ENCODE measurements around the gene SPATA6L. TPM values are rescaled to one million over a fixed set of nuclear protein-coding genes. Genes with fewer than 3 reads are reported as not detected.
"Not testable (repeated sequence)": the region's sequence is repeated elsewhere in the genome, so short reads cannot be mapped to it uniquely, and the experiment has no call there.

SPATA6L gene
- total RNA-seq, 4 donors from 2014 or later = 14.3 to 21.0 (median 16.9) TPM

DNA sequence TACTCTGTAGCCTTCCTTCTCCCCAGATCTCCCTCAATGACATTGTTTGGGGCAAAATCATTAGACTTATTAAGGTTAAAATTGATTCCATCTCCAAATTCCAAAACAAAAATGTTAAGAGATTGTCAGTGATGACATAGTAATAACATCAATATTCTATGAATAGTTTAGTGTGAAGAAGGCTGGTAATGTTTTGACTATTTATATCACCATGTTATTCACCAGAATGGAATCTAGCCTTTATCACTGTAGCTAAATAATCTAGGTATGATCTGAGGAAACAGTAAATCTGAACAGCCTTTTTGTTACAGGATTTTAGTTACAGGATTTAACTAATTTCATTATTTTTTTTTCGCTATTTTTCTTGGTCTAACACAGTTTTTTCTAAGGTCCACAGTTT lies 5.1 kb downstream of the SPATA6L start:
- H3K27ac ChIP-seq = no peak overlapping the region

DNA sequence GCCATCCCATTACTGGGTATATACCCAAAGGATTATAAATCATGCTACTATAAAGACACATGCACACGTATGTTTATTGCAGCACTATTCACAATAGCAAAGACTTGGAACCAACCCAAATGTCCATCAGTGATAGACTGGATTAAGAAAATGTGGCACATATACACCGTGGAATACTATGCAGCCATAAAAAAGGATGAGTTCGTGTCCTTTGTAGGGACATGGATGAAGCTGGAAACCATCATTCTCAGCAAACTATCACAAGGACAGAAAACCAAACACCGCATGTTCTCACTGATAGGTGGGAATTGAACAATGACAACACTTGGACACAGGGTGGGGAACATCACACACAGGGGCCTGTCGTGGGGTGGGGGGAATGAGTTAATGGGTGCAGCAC lies 5.6 kb downstream of the SPATA6L start:
- peaks cover 29 to 38% of the 10 kb centered on the region in 2 donors for H3K4me1 ChIP-seq
- 90 to 92% methylated on average over 4 to 5 of the region's 5 CpGs for WGBS, 2 donors
- H3K4me3 ChIP-seq (replicated peaks in 1 of 3); H3K36me3 ChIP-seq; H3K27ac ChIP-seq; DNase-seq; H3K27me3 ChIP-seq; H3K9me3 ChIP-seq; intact Hi-C loops (cut with DNase I): not testable (repeated sequence)

More for the DNA sequence above, 5.1 kb downstream of the SPATA6L start:
- H3K4me3 ChIP-seq (replicated peaks in 1 of 3) = no peak overlapping the region
- WGBS, 2 donors = 86 to 97% methylated on average over 1 of the region's 1 CpG
- H3K27me3 ChIP-seq = no peaks in the 10 kb centered on the region
- no peak for DNase-seq
- H3K4me1 ChIP-seq = peaks cover 29 to 38% of the 10 kb centered on the region in 2 donors
- no peaks in the 10 kb centered on the region for H3K9me3 ChIP-seq
- intact Hi-C loops (cut with DNase I) = no loop called here
- TF ChIP-seq, protein P1, sequence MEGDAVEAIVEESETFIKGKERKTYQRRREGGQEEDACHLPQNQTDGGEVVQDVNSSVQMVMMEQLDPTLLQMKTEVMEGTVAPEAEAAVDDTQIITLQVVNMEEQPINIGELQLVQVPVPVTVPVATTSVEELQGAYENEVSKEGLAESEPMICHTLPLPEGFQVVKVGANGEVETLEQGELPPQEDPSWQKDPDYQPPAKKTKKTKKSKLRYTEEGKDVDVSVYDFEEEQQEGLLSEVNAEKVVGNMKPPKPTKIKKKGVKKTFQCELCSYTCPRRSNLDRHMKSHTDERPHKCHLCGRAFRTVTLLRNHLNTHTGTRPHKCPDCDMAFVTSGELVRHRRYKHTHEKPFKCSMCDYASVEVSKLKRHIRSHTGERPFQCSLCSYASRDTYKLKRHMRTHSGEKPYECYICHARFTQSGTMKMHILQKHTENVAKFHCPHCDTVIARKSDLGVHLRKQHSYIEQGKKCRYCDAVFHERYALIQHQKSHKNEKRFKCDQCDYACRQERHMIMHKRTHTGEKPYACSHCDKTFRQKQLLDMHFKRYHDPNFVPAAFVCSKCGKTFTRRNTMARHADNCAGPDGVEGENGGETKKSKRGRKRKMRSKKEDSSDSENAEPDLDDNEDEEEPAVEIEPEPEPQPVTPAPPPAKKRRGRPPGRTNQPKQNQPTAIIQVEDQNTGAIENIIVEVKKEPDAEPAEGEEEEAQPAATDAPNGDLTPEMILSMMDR (IDR thresholded peaks at IDR 0.05) = no peak
- no peak for TF ChIP-seq POLR2A (IDR thresholded peaks at IDR 0.05)
- no peaks in the 10 kb centered on the region for H3K36me3 ChIP-seq

DNA sequence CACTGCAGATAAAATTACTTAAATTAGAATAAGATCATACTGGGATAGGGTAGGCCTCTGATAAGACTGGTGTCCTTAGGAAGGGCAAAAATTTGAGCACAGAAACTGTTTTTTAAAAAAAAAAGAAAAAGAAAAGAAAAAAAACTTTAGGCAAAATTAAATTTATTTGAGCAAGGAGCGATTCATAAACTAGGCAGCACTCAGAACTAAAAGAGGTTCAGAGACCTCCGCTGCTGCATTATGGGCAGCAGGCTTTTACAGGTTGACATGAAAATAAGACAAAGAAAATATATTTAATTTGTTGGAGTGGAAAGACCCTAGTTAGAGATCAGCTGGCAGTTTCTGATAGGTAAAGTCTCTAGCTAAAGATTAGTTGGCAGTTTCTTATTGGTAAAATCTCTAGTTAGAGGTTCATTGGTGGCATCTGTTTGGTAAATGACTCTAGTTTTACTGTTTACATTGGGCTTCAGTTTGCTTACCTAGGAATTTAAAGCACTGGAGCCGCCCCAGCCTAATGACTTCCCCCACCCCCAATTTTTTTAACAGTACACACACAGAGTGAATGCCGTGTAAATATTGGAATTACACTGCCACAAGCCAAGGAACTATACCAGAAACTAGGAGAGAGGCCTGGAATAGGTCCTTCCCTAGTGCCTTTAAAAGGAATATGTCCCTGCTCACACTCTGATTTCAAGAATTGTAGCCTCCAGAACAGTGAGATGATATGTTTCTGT lies 8.7 kb downstream of the SPATA6L start:
- H3K9me3 ChIP-seq = no peaks in the 10 kb centered on the region
- DNase-seq = no peak
- H3K27ac ChIP-seq = peak overlapping the region in 1 of 3 donors; percentile 15
- 86 to 91% methylated on average over 4 of the region's 4 CpGs for WGBS, 2 donors
- no peaks in the 10 kb centered on the region for H3K36me3 ChIP-seq
- intact Hi-C loops (cut with DNase I) = no loop called here
- H3K27me3 ChIP-seq = no peaks in the 10 kb centered on the region
- H3K4me3 ChIP-seq (replicated peaks in 1 of 3) = no peak overlapping the region
- H3K4me1 ChIP-seq = peaks cover 4 to 10% of the 10 kb centered on the region in 2 donors
- TF ChIP-seq, protein P1 (IDR thresholded peaks at IDR 0.05) = no peak
- TF ChIP-seq POLR2A (IDR thresholded peaks at IDR 0.05) = no peak

DNA sequence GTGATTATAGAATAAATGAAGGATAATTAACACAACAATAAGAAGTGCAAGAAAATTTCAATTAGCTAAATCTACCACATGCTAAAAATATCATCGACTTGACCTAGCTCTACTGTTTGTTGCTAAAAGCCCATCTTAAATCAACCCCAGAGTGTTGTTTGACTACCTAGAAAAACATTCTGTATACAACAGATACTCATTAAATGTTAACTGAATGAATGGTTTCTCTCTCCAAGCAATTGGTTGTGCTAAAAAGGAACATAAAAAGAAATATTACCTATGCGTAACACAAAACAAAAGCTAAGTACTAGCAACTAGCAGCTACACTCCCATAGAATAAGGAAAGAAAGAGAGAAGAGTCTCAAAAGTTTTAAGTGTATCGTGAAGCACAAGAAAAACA lies 9.7 kb downstream of the SPATA6L start:
- 74 to 92% methylated on average over 3 of the region's 3 CpGs for WGBS, 2 donors
- Histone ChIP-seq H3K4me3 (replicated peaks in 1 of 3) (no peak overlapping the region), H3K36me3 (no peaks in the 10 kb centered on the region), H3K27me3 (no peaks in the 10 kb centered on the region), H3K4me1 (peaks cover 1 to 10% of the 10 kb centered on the region in 2 donors), H3K27ac (no peak overlapping the region), H3K9me3 (no peaks in the 10 kb centered on the region)
- intact Hi-C loops (cut with DNase I) = no loop called here
- TF ChIP-seq POLR2A (IDR thresholded peaks at IDR 0.05) = no peak
- TF ChIP-seq, protein P1 (IDR thresholded peaks at IDR 0.05) = no peak
- DNase-seq = no peak

DNA sequence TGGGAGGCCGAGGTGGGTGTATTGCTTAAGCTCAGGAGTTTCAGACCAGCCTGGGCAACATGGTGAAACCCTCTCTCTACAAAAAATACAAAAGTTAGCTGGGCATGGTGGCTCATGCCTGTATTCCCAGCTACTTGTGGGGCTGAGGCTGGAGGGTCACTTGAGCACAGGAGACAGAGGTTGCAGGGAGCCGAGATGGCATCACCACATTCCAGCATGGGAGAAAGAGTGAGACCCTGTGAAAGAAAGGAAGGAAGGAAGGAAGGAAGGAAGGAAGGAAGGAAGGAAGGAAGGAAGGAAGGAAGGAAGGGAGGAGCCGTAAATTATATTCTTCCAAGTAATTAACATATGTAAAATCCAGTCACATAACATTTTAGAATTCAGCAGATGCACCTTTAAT lies 10.1 kb downstream of the SPATA6L start:
- DNase-seq; H3K27me3 ChIP-seq; H3K27ac ChIP-seq; H3K9me3 ChIP-seq; intact Hi-C loops (cut with DNase I); H3K36me3 ChIP-seq; H3K4me3 ChIP-seq (replicated peaks in 1 of 3); H3K4me1 ChIP-seq: not testable (repeated sequence)
- WGBS, 2 donors = 85 to 87% methylated on average over 3 of the region's 3 CpGs

DNA sequence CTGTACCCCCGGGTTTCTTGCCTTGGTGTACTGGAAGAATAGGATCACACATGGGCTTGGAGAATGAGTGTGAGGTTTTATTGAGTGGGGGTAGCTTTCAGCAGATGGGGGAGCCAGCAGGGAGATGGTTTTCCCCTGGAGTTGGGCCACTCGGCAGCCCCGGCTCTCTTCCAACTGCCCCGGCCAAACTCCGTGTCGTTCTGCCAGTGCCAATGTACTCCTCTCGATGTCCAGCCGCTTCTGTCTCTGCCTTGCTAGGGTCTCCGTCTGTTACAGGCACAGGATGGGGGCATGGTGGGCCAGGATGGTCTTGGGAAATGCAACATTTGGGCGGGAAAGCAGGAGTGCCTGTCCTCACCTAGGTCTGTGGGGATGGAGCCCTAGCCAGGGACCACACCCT lies 11.7 kb downstream of the SPATA6L start:
- DNase-seq = no peak
- TF ChIP-seq POLR2A (IDR thresholded peaks at IDR 0.05) = no peak
- TF ChIP-seq, protein P1 (IDR thresholded peaks at IDR 0.05) = no peak
- 94 to 97% methylated on average over 10 of the region's 10 CpGs for WGBS, 2 donors
- Histone ChIP-seq H3K4me1 (peaks cover 0 to 10% of the 10 kb centered on the region in 2 donors), H3K36me3 (no peaks in the 10 kb centered on the region), H3K27me3 (no peaks in the 10 kb centered on the region), H3K27ac (no peak overlapping the region), H3K9me3 (no peaks in the 10 kb centered on the region), H3K4me3 (replicated peaks in 1 of 3) (no peak overlapping the region)
- intact Hi-C loops (cut with DNase I) = no loop called here

Data from thyroid gland (tissue), 4 donors.